Fibroblast of skin of left biceps (primary cell): ENCODE measurements around the gene RCBTB2.

Source experiments
- DNase-seq, 2 experiments: peaks; one replicate each; pipeline ENCODE4 v3.0.0-alpha.2; 2013; ENCODE audit warnings: low read depth in 2 of 2

RCBTB2 gene

DNA sequence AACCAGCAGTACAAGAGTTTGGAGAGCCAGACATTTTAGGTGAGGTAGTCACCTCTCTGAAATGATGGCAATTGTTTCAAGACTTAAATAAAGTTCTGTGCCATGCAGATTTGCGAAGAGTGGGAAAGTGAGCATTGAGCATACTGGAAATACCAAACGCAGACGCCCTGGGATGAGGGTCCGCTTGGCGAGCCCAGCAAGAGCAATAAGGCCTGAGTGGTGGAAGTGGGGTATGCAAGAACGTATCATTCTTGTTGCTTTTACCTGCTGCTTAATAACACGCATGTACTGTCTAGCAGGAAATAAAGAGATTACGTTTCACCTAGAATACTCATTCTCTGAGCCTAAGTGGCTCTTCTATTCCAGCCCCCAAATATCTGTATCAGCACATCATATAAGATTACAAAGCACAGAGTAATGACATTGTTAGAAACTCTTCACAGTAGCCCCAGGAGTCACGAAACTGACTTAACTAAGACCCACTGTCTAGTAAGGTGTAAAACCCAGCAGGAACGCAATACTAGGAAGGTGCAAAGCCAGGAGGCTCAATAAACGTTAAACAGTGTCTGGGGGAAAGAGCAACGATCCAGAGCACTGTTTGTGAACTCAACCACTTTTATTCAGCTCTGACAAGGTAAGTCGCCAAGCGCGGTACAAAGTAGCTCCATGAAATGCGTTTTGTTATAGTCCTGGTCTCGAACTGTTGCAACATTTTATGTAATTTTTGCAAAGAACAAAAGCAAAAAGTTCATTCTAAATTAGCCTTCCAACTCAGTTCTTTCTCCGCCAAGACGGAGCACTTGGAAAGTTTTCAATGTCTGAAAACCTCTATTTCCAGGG is 1.2 kb downstream of the RCBTB2 start:
- DNase-seq: no peak

DNA sequence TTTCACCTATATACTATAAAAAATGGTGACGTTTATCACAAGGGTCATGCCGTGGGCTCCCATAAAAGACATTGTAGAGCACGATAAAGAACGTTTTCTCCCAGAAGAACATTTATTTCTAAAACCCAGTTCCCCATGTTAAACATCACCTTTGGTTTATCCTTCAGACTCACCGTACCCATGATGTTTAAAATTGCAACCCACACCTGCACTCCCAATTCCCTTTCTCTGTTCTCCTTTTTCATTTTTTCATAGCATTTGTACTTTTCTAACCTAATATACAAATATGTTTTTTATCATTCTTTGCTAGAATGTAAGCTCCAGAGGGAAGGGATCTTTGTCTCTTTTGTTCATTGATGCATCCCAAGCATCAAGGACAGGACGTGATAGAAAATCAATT is 2.0 kb downstream of the RCBTB2 start:
- no peak for DNase-seq

DNA sequence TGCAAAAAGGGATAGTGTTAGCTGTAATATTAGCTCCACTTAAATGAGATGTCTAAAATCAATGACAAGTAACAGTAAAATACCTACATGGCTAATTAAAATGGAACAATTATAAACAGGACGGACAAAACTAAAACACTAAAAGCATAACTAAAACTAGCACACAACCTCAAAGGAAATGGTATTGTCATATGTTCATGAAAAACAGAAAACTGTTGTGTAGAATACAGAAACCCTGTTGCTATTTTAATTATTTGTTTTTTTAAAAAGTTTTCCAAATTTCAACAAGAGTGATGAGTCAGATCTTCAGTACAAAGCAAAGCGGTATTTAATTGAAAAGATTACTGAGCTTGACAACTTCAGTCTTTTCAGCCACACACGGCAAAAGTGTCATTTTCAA is 4.2 kb downstream of the RCBTB2 start:
- DNase-seq: no peak

DNA sequence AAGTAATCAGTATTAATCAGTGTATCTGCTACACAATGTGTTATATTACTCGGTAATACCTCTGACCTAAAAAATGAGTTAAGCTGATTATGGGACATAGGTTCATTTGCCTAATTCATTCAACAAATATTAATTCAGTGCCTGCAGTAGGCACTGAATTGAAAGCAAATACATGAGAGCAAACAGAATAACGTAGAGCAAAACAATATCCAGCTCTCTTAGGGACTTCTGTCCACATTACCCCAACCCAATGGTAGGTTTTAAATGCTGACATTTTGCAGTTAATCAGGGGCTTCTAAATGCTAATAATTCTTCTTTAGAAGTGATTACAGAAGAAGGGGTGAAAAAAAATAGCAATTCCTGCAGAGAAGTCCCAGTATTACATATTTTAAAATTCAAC is 4.9 kb downstream of the RCBTB2 start:
- DNase-seq: no peak

DNA sequence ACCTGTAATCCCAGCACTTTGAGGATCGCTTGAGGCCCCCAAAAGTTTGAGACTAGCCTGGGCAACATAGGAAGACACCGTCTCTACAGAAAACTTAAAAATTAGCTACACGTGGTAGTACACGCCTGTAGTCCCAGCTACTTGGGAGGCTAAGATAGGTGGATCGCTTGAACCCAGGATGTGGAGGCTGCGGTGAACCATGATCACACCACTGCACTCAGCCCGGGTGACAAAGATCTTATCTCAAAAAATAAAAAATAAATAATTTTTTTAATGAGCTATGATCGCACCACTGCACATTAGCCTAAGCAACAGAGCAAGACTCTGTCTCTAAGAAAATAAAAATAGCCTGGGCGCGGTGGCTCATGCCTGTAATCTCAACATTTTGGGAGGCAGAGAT is 6.6 kb downstream of the RCBTB2 start:
- DNase-seq: no peak

DNA sequence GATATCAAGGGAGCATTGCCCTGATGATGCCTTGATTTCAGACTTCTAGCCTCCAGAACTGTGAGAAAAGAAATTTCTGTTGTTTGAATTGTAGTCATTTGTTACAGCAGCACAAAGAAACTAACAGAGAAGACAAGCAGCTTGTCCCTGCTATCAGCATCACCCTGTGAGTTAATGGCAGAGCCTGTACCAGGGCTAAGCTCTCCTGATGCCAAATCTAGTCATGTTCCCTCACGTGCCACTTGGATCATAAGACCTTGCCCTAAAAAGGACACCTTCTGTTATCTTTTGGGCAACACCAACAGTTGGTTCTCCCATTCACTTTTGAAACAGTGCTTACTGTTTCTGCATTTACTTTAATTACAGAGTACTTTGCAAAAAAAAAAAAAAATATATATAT is 14.8 kb downstream of the RCBTB2 start:
- DNase-seq: no peak

DNA sequence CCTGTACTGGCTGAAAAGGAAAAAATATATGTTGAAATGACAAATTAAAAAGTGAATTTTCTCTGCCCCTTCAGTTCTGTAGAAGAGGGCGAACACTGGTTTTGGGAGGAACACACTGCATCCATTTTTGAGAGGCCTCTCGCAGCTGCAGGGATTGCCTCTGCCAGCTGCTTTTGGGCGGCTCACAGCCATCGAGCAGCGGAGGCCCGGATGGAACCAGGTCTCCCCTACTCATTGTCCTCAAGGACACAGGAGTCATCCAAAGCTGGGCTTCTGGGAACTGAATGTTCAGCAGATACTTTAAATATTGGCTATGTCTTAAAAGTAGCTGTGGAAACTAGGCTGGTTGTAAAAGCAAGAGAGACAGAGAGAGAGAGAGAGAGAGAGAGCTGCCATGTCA is 17.1 kb downstream of the RCBTB2 start:
- DNase-seq: no peak

DNA sequence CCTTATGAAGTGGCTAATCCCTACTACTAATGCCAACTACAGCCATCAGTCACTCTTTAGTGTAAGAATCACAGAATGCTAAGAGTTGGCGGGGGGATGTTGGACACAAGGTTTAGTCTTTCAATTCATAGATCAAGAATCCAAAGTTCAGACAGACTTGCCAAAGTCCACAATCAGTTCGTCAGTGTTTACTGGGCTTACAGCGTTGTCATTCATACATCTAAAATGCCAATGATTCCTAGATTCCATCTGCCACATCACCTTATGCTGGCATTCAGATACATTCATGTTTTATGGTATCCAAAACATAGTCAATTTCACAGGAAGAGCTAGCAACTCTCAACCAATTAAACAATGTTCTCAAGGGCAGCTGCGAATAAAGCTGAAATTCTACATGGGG is 18.1 kb downstream of the RCBTB2 start:
- no peak for DNase-seq

DNA sequence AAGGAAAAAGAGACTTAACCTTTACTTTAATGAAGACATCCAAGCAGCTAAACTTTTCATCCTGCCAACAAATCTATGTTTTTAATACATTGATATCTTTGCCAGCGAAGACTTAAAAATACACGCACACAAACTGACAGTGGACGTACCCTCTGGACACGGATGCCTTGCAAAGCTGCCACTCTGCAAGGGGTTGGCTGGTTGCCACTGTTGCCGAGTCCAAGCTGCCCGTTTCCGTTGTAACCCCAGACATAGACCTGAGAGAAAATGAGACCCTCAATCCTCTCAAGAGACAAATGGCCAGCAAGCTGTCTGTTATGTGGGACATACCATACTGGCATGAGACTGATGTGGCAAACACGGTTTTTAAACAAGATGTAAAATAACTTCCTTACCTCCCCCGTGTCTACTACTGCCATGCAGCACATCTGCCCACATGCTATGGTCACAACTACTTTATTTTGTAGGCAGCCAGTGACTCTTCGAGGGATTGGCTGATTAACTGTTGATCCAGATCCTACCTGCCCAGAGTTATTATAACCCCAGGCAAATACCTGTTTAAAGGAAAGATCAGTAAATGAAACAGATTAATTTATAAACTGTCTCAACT is 21.2 kb downstream of the RCBTB2 start:
- no peak for DNase-seq

DNA sequence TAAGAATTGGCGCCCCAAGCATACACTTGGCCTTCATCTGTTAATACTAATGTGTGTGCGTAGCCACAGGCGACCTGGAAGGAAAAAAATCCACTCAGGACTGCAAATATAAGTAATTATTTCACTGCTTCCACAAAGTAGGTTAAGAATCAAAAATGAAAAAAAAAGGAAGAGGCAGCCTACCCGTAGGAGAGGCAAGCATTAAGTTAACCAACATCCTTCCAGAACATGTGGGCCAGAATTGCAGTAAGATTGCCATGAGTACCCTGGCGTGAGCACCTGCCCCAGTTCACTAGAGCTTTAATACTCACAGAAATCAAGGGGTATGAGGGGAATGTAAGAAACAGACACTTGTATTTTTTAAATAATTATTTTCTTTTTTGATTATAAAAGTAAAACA is 22.2 kb downstream of the RCBTB2 start:
- no peak for DNase-seq

DNA sequence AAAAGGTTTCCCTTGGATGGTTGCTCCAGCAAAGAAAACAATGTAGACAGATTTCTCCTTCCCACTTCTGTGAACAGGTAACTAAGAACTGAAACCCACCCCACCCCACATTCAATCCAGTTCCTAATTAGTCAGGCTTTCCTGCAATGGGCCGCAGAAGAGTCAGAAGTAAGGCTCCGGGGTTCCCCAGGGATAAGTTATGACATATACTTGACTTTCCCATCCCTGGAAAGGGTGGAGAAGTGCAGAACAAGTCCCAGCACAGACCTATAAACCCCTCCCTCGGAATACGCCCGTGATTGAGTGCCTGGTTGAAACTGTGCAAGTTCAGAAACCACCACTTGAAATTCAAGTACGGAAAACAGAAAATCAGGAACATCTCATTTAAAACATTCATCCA is 24.9 kb downstream of the RCBTB2 start:
- no peak for DNase-seq

DNA sequence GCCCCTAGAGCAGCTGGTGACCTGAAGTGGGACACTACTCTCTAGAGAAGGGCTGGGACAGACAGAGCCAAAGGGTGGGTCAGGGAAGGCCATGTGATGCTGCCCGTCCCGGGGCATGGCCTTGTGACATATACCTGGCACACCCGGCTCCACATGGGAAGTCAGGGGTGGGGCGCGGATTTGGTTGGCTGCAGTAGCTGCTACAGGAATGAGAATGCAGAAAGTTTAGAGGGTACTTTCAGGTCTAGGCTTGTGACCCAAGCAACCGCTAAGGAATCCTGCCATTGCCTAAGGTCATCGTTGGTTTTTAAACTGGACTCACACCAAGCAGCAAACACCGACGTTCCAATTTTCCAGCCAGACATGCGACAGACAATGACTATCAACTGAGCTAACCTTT is 25.9 kb downstream of the RCBTB2 start:
- no peak for DNase-seq

DNA sequence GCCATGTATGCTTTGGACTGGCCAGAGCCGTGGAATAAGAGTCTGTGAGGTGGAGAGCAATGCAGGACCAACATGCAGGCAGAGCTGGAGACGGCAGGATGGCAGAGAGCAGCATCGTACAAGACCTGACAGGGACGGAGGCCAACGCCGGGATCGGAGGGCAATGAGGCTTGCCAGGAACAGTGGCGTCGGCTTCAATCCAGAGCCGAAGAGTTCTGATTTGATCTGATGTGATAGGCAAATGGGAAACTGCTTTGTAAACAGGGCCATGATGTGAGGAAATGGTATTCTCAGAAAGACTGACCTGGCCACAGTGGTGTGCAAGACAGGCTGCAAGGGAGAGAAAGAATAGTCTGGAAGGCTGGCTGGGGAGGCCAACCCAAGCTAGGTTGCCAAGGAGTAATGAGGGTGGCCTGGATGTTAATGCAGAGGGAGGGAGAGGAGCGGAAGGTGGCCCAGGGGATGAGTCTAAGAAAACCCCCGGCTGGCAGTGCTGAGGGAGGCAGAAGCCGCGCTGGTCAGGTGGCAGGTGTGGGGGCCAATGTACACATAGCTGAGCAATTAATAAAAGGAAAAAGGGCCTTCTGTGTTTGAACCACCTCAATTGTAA is 26.7 kb downstream of the RCBTB2 start:
- no peak for DNase-seq

DNA sequence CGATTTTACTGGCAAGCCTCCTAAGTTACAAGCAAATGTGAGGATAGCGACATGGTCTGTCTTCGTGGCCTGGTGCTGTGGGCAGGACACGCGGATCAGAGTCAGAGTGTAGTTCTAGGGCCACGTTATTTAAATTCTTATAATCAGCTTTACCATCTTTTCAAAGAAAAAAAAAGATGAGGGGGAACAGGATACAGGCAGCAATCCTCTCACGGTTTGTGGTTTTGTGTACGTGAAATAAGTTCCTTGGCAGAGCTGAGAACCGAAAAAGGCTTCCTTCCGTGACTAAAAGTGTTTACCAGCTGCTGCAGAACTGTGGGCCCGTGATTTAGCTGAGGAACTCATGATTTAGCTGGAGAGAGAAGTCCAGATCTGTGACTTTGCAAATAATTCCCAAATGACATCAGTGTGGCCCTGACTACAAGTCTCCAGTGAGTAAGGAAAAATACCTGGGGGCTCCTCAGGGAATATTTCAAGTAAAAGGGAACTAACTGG is 27.2 kb downstream of the RCBTB2 start:
- no peak for DNase-seq

DNA sequence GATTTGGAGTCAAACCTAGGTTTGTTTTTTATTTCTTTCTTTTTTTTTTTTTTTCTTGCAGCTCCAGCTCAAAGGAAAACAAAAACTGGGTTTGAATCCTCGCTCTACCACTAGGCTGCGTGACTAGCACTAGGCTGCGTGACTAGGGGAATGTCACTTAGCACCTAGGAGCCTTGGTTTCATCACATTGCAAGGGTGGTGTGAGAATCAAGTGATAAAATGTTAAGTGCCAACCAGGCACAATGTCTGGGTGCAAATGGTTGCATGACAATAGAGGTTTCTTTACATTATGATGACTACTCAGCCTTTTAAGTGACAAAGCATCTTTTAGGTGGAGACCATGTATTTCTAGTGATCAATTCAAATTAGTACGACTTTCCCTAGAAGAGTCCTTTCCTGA is 27.9 kb downstream of the RCBTB2 start:
- no peak for DNase-seq

DNA sequence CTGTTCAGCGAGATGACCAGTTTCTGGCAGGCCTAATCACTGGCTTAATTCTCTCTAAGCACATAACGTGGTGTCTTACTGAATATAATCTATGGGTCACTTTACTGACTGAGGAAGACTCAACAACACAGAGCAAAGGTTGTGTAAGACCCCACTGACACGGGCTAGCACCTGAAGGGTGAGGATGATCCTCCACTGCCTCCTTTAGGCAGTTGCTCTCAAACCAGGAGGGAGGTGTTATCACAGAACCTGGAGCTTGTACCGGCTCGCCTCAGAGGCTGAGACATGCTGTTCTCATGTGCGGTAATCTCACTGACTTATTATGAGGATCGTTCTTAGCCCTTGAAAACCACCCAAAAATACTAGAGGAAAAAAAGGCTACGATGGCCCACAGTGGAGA is 28.3 kb downstream of the RCBTB2 start:
- DNase-seq: no peak

DNA sequence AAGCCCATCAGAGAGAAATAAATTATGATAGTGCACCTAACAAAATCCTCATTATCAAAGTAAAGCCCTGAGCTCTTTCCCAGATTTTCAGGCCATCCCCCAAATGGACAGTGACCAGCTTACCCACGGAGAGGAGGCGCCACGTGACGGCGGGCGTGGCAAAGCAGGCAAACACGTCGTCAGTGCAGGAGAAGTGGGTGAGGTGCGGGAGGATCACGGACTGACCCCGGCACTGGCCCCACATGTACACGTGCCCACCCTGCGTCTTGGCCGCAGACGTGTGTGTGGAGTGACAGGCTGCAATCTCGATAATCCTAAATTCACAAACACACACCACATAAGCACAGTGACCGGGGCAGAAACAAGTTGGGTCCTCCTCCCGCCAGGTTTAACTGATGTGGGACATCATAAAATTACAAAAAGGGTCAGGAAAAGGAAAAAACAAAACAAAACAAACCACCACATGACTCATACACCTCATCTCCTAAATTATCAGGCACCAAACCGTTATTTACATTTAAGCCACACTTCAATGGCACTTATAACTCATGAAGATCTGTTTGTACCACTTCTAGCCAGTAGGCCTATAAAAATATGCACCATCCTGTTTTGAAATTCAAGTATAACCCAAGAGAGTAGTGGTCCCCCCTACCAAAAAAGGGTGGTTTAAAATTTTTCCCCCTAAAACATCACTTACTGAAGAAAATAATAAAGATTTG is 30.1 kb downstream of the RCBTB2 start:
- no peak for DNase-seq

DNA sequence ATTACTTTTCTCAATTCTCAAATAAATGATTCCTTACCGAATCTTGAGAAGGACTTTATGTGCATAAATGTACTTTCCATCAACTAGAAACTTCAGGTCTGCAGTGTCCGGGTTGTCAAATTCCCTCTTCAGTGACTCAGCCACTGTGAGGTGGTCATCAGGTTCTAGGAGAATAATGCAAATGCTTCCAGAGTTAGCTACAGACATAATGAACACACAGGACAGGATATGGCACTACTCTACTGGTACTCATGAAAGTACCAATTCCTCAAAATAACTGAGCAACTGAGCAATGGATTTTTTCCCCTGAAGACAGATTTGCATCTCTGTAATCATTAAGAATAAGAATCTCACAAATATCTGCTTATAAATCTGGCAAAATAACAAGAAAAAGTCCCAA is 31.2 kb downstream of the RCBTB2 start:
- DNase-seq: no peak

DNA sequence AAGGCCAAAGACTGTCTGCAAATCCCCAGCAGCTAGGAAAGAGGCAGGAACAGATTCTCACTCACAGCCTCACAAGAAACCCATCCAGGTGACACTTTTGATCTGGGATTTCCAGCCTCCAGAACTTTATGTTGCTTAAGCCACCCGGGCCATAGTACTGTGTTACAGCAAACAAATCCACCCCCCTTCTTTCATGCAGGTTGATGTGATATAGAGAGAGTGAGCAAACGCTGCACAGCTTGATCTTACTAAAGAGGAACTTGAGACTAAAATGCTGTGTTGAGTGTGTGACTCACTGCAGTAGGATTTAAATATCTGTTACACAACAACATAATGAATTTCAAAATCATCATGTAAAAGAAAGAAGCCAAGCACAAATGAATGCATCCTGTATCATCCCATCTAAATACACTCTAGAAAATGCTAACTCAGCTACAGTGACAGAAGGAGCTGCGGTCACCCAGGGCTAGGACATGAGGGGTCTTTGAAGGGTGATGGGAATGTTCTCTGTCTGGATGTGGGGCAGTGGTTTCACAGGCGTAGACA is 32.2 kb downstream of the RCBTB2 start:
- DNase-seq: peak; percentile 67 to 72

DNA sequence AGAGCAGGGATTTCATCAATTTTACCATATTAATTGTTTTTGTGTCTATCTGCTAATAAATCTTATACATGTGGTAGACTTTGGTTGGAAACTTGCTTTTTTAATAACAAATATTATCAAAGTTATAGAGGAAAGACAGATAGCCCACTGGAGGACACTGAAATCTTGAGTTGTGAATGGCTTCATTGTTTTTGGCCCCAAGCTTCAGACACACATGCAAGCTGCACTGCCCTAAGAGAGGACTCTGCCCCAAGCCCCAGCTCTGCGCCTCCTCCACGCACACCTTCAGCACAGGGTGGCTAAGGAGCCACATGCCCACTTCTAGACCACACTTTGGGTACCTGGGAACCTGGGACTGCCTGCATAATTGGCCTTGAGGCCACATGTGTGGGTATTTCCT is 35.2 kb downstream of the RCBTB2 start:
- no peak for DNase-seq

DNA sequence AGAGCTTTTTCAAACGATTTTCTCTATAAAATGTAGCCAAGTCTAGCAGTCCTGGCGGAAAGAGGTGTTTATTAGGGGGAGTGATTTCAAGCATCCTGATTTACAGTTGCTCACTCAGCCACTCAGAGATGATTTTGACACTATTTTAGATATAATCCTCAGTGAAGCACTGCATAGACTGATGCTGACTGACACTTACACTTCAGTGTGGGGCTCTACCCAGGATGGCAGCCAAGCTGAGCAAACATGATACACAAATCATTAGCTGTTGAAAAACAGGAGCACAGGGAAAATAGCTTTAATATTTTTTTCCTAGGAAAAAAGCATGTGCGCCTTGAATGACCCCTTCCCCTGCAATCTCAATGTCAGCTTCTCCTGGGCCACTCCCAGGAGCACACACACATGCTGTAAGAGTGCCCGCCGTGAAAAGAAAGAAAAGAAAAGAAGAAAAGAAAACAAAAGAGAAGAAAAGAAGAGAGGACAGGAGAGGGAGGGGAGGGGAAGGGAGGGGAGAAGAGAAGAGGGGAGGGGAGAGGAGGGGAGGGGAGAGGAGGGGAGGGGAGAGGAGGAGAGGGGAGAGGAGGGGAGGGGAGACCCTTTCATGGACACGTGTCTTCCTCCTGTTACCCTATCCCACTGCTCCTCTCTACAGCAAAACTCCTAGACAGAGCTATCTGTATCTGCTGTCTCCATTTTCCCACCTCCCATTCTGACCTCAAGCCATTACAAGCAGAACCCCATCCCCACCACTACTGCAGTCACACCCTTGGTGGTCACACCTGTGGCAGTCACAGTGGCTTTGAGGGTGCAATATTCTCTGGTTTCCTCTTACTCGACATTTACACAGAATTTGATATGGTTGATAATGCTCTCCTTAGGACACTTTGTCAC is 36.4 kb downstream of the RCBTB2 start:
- DNase-seq: no peak
